GM12878 (cell line): ENCODE results near the gene MEDAG. TPM values are rescaled to one million over a fixed set of nuclear protein-coding genes. Genes with fewer than 3 reads are reported as not detected.

ENCODE experiments used
- ESRRA ChIP-seq: IDR thresholded peaks from 2 replicates; pipeline ENCODE4 v1.6.1; 2012; ENCODE audit warnings: mild to moderate bottlenecking, low read length, improper control_type of control experiment
- MYC ChIP-seq: IDR thresholded peaks from 2 replicates; pipeline ENCODE4 v1.6.1; 2011; ENCODE audit warnings: mild to moderate bottlenecking, low read length, moderate library complexity, inconsistent platforms; ENCODE audit not compliant: insufficient read depth, insufficient replicate concordance, insufficient read length, severe bottlenecking
- NR2C2 ChIP-seq: IDR thresholded peaks from 2 replicates; pipeline ENCODE4 v1.6.1; 2011; ENCODE audit warnings: borderline replicate concordance, low read depth; ENCODE audit not compliant: control insufficient read depth, insufficient read length
- PRDM15 ChIP-seq: fragments of 450-650 bp; formaldehyde crosslinking; IDR thresholded peaks from 2 replicates; pipeline ENCODE4 v1.4.0; 2020; ENCODE audit warnings: mild to moderate bottlenecking, moderate library complexity
- ZBTB40 ChIP-seq: fragments of 450-650 bp; IDR thresholded peaks from 2 replicates; pipeline ENCODE4 v1.6.1; 2016; ENCODE audit warnings: mild to moderate bottlenecking, moderate library complexity, borderline replicate concordance
- polyA plus RNA-seq, 11 experiments: library from polyadenylated mRNA; depleted of rRNA in 4 of 11; unstranded in 6 of 11; stranded (reverse) in 5 of 11; fragments of >200 nt; fragmentation: Nextera tagmentation in 4 of 11; fragmentation: Illumina TruSeq in 1 of 11; extraction: Ambion mirVana in 4 of 11; extraction: Trizol in 1 of 11; gene quantifications; 1 replicate in 1 of 11; 2 replicates in 10 of 11; pipeline versions ENCODE4 v1.2.1 to v1.2.3, GENCODE V29; 2011 to 2016; ENCODE audit warnings: inconsistent platforms in 2 of 11, missing spikeins in 2 of 11, low read depth in 1 of 11
- total RNA-seq, 4 experiments: library from RNA; depleted of rRNA in 3 of 4; stranded (reverse); fragments of >200 nt in 3 of 4; fragmentation: Illumina TruSeq in 1 of 4; extraction: Trizol in 1 of 4; gene quantifications; 2 replicates each; pipeline versions ENCODE4 v1.2.1 to v1.2.3, GENCODE V29; 2013 to 2021
- TF ChIP-seq, protein P1 (sequence below): fragments of 450-650 bp; IDR thresholded peaks from 2 replicates; pipeline ENCODE4 v1.6.1; 2014; ENCODE audit warnings: mild to moderate bottlenecking

MEDAG gene
- total and polyA plus RNA-seq, 10 of the 15 experiments (the other 5 are each of a cell fraction or from before 2014, with no cell fraction given): 0.03 TPM; not detected in 9

GRCh38 chr13:30915691-30916541 is 9.8 kb downstream of the MEDAG start (continued):
- no peak for TF ChIP-seq ZBTB40
- TF ChIP-seq ESRRA: no peak
- TF ChIP-seq MYC: no peak
- TF ChIP-seq, protein P1, sequence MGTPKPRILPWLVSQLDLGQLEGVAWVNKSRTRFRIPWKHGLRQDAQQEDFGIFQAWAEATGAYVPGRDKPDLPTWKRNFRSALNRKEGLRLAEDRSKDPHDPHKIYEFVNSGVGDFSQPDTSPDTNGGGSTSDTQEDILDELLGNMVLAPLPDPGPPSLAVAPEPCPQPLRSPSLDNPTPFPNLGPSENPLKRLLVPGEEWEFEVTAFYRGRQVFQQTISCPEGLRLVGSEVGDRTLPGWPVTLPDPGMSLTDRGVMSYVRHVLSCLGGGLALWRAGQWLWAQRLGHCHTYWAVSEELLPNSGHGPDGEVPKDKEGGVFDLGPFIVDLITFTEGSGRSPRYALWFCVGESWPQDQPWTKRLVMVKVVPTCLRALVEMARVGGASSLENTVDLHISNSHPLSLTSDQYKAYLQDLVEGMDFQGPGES: no peak
- TF ChIP-seq NR2C2: no peak
- TF ChIP-seq PRDM15 (CRISPR knock-in tag): no peak
